ENCODE results near the gene MPHOSPH6.

MPHOSPH6 gene

DNA sequence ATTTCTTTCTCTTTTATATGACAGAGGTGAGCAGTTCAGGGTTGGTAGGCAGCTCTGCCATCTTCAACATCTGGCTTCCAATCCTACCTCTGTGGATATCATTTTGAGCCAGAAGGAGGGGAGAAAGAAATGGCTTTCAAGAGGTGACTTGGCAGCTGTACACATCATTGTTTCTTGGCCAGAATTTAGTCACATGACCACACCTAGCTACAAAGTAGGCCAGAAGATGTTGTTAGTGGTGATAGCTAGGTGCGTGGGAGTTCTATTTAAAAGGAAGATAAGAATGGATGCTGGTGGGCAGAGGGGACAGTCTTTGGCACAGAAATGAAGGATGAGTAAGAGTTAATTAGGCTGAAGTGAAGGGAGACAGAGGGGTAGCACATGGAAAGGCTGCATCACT lies 29.2 kb upstream of the MPHOSPH6 start:
- TF ChIP-seq, protein P1, sequence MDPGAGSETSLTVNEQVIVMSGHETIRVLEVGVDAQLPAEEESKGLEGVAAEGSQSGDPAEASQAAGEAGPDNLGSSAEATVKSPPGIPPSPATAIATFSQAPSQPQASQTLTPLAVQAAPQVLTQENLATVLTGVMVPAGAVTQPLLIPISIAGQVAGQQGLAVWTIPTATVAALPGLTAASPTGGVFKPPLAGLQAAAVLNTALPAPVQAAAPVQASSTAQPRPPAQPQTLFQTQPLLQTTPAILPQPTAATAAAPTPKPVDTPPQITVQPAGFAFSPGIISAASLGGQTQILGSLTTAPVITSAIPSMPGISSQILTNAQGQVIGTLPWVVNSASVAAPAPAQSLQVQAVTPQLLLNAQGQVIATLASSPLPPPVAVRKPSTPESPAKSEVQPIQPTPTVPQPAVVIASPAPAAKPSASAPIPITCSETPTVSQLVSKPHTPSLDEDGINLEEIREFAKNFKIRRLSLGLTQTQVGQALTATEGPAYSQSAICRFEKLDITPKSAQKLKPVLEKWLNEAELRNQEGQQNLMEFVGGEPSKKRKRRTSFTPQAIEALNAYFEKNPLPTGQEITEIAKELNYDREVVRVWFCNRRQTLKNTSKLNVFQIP (CRISPR knock-in tag; IDR thresholded peaks at IDR 0.05; ENCODE audit: borderline replicate concordance, low read depth): no peak
- TF ChIP-seq ZFP3 (CRISPR knock-in tag; IDR thresholded peaks at IDR 0.05) (no peak), RARB (CRISPR knock-in tag; IDR thresholded peaks at IDR 0.05) (no peak), SNAI2 (CRISPR knock-in tag; IDR thresholded peaks at IDR 0.05) (no peak), PPARA (CRISPR knock-in tag; IDR thresholded peaks at IDR 0.05; ENCODE audit: borderline replicate concordance) (no peak), CSDC2 (CRISPR knock-in tag; IDR thresholded peaks at IDR 0.05) (no peak), OSR1 (CRISPR knock-in tag; IDR thresholded peaks at IDR 0.05) (no peak), ESRRG (CRISPR knock-in tag; IDR thresholded peaks at IDR 0.05) (no peak), ZNF565 (CRISPR knock-in tag; conservative IDR thresholded peaks at IDR 0.05; ENCODE audit: low read depth) (no peak), ZC3H10 (CRISPR knock-in tag; IDR thresholded peaks at IDR 0.05) (no peak), TCF4 (CRISPR knock-in tag; IDR thresholded peaks at IDR 0.05; ENCODE audit: borderline replicate concordance) (no peak), BACH2 (CRISPR knock-in tag; IDR thresholded peaks at IDR 0.05; ENCODE audit: borderline replicate concordance) (no peak), GLIS3 (CRISPR knock-in tag; IDR thresholded peaks at IDR 0.05) (no peak)
- TF ChIP-seq, protein P2, sequence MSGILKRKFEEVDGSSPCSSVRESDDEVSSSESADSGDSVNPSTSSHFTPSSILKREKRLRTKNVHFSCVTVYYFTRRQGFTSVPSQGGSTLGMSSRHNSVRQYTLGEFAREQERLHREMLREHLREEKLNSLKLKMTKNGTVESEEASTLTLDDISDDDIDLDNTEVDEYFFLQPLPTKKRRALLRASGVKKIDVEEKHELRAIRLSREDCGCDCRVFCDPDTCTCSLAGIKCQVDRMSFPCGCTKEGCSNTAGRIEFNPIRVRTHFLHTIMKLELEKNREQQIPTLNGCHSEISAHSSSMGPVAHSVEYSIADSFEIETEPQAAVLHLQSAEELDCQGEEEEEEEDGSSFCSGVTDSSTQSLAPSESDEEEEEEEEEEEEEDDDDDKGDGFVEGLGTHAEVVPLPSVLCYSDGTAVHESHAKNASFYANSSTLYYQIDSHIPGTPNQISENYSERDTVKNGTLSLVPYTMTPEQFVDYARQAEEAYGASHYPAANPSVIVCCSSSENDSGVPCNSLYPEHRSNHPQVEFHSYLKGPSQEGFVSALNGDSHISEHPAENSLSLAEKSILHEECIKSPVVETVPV (CRISPR knock-in tag; IDR thresholded peaks at IDR 0.05): no peak
- TF ChIP-seq, protein P3, sequence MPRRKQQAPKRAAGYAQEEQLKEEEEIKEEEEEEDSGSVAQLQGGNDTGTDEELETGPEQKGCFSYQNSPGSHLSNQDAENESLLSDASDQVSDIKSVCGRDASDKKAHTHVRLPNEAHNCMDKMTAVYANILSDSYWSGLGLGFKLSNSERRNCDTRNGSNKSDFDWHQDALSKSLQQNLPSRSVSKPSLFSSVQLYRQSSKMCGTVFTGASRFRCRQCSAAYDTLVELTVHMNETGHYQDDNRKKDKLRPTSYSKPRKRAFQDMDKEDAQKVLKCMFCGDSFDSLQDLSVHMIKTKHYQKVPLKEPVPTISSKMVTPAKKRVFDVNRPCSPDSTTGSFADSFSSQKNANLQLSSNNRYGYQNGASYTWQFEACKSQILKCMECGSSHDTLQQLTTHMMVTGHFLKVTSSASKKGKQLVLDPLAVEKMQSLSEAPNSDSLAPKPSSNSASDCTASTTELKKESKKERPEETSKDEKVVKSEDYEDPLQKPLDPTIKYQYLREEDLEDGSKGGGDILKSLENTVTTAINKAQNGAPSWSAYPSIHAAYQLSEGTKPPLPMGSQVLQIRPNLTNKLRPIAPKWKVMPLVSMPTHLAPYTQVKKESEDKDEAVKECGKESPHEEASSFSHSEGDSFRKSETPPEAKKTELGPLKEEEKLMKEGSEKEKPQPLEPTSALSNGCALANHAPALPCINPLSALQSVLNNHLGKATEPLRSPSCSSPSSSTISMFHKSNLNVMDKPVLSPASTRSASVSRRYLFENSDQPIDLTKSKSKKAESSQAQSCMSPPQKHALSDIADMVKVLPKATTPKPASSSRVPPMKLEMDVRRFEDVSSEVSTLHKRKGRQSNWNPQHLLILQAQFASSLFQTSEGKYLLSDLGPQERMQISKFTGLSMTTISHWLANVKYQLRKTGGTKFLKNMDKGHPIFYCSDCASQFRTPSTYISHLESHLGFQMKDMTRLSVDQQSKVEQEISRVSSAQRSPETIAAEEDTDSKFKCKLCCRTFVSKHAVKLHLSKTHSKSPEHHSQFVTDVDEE (CRISPR knock-in tag; IDR thresholded peaks at IDR 0.05): no peak
- TF ChIP-seq, protein P4, sequence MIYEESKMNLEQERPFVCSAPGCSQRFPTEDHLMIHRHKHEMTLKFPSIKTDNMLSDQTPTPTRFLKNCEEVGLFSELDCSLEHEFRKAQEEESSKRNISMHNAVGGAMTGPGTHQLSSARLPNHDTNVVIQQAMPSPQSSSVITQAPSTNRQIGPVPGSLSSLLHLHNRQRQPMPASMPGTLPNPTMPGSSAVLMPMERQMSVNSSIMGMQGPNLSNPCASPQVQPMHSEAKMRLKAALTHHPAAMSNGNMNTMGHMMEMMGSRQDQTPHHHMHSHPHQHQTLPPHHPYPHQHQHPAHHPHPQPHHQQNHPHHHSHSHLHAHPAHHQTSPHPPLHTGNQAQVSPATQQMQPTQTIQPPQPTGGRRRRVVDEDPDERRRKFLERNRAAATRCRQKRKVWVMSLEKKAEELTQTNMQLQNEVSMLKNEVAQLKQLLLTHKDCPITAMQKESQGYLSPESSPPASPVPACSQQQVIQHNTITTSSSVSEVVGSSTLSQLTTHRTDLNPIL (CRISPR knock-in tag; IDR thresholded peaks at IDR 0.05; ENCODE audit: low read depth): no peak
- TF ChIP-seq, protein P5, sequence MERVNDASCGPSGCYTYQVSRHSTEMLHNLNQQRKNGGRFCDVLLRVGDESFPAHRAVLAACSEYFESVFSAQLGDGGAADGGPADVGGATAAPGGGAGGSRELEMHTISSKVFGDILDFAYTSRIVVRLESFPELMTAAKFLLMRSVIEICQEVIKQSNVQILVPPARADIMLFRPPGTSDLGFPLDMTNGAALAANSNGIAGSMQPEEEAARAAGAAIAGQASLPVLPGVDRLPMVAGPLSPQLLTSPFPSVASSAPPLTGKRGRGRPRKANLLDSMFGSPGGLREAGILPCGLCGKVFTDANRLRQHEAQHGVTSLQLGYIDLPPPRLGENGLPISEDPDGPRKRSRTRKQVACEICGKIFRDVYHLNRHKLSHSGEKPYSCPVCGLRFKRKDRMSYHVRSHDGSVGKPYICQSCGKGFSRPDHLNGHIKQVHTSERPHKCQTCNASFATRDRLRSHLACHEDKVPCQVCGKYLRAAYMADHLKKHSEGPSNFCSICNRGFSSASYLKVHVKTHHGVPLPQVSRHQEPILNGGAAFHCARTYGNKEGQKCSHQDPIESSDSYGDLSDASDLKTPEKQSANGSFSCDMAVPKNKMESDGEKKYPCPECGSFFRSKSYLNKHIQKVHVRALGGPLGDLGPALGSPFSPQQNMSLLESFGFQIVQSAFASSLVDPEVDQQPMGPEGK (CRISPR knock-in tag; IDR thresholded peaks at IDR 0.05; ENCODE audit: borderline replicate concordance): no peak
- ATAC-seq: no peak

DNA sequence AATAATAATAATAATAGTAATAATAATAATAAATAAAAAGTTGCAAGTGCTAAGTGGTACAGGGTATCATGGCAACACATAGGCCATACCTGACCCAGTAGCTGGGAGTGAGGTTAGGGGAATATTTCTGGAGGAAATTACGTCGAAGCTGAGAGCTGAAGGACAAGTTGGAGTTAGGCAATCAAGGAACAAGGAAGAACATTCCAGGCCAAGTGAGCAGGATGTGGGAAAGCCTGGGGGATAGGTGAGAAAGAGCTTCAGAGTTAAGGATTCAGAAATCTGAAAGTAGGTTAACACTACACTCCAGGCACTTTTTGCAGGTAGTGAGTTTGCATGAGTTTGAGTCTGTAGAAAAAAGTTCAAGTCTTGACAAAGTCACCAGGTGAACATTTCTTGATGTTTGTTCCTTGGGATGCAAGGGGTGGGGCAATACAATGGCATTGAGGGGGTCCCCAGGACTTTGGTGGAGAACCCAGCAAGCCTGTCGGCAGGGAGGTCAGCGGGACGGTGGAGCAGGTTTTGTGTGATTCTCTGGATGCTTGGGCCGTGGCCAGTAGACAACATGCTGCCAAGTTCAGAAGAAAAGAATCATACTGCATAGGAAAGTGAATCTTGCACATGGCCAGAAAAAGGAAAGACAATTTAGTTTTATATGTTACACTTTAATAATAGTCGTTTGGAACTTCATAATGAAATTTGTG lies 27.7 kb upstream of the MPHOSPH6 start:
- TF ChIP-seq, protein P5 (CRISPR knock-in tag; IDR thresholded peaks at IDR 0.05; ENCODE audit: borderline replicate concordance): no peak
- TF ChIP-seq ZNF8 (CRISPR knock-in tag; IDR thresholded peaks at IDR 0.05) (no peak), ZC3H10 (CRISPR knock-in tag; IDR thresholded peaks at IDR 0.05) (no peak), TOX (CRISPR knock-in tag; IDR thresholded peaks at IDR 0.05; ENCODE audit: borderline replicate concordance) (no peak), ARNTL (CRISPR knock-in tag; IDR thresholded peaks at IDR 0.05; ENCODE audit: borderline replicate concordance, low read depth) (no peak), GLIS3 (CRISPR knock-in tag; IDR thresholded peaks at IDR 0.05) (no peak), ZFP3 (CRISPR knock-in tag; IDR thresholded peaks at IDR 0.05) (no peak), CSDC2 (CRISPR knock-in tag; IDR thresholded peaks at IDR 0.05) (no peak)
- TF ChIP-seq, protein P2 (CRISPR knock-in tag; IDR thresholded peaks at IDR 0.05): no peak
- TF ChIP-seq, protein P3 (CRISPR knock-in tag; IDR thresholded peaks at IDR 0.05): no peak
- no peak for ATAC-seq
